HG03575 (cell line): Measurements from ENCODE around the gene CCNF.
"Not testable (repeated sequence)": the region's sequence is repeated elsewhere in the genome, so short reads cannot be mapped to it uniquely, and the experiment has no call there.

Experiments
- ATAC-seq: cut with Tn5 transposase; IDR thresholded peaks from one replicate; pipeline ENCODE4 v1.9.1; 2021; ENCODE audit not compliant: unreplicated experiment, insufficient number of reproducible peaks, low FRiP score; ENCODE audit errors: extremely low read depth

CCNF gene

DNA sequence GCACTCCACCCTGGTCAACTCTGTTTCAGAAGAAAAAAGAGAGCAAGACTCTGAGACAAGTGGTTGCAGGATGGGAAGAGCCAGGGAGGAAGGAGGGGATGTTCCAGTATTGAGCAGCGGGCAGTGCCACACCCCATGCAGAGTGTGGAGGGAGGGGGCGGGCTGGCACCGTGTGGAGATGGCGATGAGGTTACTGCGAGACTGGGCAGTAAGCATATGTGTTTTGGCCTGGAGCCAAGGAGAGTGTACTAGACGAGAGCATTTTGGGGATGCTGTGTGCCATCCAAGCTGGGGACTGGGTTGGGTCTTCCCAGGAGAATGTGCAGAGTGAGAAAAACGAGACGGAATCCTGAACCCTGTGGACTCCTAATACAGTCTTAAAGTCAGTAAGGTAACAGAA is 49.0 kb downstream of the CCNF start:
- no peak for ATAC-seq

DNA sequence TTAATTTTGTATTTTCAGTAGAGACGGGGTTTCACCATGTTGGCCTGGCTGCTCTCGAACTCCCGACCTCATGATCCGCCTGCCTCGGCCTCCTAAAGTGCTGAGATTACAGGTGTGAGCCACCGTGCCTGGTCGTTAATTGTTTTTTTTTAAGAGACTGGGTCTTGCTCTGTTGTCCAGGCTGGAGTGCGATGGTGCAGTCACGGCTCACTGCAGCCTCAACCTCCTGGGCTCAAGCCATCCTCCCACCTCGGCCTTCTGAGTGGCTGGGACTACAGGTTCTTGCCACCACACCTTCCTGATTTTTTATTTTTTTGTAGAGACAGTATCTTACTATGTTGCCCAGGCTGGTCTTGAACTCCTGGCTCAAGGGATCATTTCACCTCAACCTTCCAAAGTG is 50.7 kb downstream of the CCNF start:
- ATAC-seq, result not testable (repeated sequence)

DNA sequence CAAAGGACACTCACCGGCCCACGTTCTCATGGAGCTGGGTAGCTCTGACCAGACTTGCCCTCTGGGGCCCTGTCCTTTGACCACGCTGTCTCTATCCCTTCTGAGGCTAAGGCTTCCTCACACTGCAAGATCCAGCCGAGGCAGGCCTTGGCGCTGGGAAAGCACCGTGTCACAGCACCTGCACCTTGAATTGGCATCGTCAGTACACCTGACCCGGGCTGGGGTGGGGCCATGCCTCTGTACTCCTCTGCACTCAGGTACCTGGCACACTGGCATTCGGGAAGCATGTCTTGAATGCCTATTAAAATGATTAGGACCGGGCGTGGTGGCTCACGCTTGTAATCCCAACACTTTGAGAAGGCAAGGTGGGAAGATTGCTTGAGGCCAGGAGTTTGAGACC is 51.7 kb downstream of the CCNF start:
- no peak for ATAC-seq

DNA sequence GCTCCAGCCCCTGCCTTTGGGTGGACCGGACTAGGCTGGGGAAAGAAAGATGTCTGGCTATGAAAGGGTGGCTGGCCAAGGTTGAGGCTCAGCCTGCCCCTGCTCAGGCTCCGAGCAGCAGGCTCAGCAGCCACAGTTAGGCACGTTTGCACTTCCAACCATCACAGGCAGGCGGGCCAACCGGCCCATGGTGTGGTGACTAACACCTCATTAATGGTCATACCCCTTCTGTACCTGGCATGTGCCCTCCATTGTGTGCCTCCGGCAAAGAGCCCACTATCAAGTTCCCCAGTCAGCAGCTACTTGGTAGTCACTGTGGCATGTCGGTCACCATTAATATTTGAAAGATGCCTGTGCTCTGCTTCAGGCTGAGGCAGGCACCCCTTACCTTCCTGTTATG is 52.4 kb downstream of the CCNF start:
- no peak for ATAC-seq

DNA sequence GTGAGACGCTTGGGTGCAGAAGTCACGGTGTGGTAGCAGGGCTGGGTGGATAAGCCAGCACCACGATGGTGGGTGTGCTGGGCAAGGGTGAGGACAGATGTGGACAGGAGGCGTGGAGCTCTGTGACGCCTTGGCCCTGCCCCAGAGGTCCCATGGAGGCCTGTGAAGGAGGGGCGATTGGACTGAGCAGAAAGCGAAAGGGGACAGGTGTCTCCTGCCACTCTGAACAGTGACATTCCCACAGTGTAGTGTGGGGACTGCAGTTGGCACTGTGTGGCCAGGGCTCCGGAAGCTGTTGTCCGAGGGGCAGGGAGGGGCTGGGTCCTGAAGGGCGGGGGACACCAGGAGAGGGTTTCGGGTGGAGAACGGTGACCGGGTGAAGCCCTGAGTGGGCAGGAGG is 53.0 kb downstream of the CCNF start:
- no peak for ATAC-seq

DNA sequence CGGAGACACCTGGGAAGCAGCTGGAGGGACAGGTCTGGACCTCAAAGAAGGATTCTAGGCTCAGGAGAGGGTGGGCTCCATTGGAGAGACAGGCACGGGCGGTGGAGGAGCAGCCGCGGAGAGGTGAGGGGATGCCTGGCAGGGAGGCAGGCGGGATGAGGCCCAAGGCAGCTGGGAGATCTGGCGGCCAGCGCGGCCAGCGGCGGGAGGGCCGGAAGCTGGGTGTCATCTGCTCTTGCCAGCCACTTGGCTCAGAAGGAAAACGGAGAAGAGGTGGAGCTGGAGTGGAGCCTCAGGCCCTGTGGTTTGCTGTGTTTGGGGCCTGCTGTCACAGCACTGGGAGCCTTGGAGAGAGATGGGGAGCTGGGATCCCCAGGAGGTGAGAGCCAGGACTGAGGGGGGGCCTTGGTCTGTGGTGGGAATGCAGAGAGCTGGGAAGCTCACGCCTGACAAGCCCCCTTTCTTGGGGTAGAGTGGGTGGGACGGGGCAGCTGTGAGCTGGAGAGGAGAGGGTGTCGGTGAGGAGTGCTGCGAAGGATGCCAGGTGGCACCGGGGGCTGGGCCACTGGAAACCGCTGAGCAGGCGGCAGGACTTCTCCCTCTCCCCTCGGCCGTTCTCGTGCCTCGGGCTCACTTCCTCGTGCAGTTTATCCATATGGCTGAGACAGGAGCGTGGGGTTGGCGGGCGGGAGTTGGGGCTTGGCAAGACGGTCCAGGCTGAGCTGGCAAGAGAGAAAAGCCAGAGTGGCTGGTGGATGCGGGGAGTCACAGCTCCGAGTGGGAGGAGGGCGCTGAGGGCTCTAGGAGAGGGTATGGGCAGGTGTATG is 53.7 kb downstream of the CCNF start:
- ATAC-seq, result no peak

DNA sequence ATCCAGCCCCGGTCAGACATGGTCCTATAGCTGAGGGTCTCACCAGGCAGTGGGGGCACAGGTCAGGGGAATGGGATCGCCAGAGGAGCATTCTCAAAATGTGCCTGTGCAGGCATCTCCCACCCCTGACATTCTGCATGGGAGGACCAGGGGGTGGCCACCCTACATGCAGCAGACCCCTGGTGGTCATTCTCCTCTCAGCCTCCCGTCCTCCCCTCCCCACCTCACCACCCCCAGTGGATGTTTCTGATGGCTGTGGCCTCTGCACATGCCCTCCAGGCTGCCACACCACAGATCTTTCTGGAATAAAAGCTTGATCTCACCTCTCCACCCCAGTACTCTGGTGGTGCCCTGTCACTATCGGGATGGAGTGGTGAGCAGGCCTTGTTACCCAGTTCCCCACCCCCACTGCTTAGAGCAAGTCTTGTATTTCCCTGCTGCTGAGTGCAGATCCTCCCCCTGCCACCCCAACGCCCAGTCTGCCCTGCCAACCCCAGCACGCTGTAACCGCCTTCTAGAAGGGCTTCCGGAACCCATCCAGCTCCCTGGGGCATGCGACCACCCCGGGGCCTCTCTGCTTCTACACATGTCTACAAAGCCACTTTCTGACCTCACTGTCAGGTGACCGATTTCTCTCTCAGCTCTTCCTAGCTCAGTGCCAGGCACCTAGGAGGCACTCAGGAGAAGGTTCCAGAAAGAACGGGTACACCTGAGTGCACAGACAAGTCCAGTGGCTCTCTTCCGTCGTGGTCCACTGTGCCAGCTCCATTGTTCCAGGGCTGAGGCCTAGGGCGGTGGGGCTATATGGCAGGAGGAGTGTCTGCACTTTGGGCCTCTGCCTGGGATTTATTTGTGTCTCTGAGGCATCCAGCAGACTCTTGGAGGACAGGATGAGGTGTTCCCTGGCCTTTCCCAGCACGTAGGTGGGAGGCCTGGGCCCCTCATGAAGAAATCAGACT is 55.0 kb downstream of the CCNF start:
- no peak for ATAC-seq

DNA sequence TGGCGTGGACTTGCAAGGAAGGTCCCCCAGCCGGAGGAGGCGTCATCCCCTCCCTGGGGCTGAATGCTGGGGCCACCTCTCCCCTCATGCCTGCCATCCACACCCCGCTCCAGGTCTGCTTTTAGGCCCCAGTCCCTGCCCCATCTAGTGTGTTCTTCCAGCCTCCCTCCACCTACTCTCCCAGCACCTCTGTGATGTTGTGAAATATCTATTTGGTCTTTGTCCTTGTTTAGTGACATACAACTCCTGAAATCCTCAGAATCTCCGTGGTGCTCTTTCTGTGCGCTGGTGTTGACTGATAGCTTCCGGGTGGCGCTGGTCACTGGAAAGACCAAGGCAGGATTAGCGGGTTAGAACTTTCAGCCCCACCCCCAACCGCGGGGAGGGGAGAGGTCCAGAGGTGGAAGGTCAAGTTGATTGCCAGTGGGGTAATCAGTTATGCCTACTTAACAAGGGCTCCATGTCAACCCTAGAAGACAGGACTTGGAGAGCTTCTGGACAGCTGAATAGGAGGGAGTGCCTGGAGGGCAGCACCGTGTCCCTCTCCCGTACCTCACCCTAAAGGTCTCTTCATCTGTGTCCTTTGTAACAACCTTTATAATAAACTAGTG is 55.8 kb downstream of the CCNF start:
- ATAC-seq, result no peak

DNA sequence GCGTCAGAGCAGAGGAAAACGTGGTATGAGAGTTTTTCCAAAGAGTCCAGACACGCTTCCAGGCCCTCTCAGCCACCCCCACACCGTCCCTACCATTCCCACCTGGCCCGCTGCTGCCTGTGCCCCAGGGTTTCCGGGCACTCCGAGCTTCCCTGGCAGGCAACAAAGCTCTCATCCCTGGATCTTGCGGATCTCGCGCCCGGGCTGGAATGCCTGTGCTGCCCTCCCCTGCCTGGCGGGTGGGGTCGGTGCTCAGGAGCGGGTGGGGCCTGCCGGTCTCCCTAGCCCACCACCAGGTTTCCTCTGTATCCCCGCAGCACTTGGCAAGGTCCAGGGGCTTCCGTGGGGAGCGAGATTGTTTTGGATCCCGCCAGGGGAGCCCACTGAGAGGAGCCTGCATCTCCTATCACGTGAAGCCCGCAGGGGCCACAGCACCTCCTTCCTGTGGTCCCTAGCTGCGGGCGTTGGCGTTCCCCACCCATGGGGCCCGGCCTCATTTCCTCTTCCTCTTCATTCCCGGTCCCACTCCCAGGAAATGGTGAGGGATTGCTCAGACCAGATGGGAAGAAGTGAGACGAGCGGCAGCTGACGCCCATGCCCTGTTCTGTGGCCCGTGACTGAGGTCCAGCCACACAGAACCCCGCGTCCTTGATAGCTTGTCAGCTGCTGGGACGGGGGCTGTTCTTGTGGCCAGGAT is 56.7 kb downstream of the CCNF start:
- ATAC-seq, result no peak

DNA sequence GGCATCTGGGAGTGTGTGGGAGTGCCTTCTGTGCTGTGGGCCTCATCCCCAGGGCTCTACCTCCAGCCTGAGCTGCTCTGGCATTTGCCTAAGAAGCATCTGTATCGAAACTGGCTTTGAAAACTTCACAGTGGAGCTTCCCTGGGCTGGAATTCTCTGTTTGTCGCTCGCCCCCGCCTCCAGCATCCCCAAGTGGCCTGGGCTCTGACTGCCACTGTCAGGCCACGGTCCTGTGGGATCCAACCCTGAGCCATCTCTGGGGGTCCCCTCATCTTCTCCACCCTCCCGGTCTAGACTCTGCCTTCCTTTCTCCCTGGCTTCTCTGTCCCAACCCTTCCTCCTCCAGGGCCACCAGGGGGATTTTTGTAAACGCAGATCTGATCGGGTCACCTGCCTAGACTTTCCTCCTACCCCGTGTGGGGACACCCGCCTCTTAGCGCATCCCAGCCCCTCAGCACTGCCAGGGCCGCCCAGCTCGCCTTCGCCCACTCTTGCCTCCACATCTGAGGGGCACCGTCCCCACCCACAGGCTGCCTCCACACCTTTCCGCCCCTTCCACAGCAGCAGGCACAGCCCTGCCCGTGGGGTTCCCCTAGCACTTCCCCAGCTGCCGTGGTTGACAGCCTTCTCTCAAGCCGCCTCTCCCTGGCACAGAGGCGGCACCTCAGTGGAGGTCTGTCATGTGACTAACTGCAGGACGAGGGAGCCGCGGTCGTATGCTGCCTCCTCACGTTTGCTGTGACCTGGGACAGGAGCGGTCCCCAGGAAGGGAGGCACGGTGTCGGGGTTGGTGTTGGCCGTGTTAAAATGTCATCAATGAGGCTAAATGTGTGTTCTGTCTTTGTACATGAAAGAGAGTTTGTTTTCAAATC is 57.6 kb downstream of the CCNF start:
- no peak for ATAC-seq

DNA sequence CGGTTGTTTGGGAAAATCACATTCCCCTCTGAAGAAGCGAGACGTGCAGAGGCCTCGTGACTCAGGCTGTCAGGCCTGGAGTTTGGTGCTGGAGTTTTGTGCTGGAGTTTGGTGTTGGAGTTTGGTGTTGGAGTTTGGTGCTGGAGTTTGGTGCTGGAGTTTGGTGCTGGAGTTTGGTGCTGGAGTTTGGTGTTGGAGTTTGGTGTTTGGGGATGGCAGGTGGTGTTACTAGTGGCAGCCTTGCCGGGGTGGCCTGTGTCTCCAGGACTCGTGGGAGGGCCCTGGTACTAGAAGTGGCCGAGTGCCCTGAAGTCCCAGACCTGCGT is 58.2 kb downstream of the CCNF start:
- no peak for ATAC-seq

DNA sequence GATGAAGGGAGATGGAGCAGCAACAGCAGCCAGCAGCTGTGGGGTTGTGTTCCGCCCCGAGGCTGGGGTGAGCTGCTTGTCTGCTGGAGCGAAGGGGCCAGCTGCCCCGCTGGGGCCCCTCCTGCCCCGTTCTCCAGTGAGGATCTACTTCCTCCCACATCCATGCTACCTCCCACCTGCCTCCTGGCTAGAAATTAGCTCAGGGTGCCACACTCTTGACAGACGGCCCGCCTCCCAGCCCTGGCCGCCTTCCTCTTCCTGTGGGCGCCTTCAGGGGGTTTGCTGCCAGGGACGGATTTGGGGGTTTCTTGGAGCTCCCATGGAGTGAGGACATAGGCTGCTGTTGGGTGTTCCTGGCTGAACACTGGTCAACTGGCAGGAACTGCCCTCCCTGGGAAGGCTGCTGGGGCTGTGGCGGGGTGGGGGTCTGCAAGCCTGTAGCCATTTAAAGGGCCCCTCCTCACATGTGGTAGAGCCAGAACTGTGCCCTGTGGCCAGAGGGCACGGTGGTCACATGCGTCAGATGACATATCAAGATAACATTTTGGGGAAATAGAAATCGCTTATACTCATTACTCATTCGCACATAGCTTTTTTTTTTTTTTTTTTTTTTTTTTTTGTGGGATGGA is 58.8 kb downstream of the CCNF start:
- ATAC-seq, result no peak

DNA sequence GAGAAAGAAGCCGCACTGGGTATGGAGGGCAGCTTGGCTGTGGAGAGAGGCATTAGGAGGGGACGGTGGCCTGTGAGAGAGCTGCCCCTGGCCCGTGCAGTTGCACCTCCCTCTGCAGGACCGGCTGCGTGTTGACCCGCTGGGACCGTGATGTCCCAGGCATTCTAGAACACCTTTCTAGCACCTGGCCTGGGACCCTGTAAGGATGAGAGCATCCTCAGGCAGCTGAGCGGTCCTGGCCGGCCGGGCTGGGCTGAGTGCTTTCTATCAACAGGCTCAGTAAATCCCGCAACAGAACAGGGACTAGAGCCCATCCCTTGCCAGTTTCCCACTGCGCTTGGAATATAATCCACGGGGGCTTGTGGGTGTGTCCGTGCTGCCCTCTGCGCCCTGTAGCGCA is 60.3 kb downstream of the CCNF start:
- no peak for ATAC-seq

DNA sequence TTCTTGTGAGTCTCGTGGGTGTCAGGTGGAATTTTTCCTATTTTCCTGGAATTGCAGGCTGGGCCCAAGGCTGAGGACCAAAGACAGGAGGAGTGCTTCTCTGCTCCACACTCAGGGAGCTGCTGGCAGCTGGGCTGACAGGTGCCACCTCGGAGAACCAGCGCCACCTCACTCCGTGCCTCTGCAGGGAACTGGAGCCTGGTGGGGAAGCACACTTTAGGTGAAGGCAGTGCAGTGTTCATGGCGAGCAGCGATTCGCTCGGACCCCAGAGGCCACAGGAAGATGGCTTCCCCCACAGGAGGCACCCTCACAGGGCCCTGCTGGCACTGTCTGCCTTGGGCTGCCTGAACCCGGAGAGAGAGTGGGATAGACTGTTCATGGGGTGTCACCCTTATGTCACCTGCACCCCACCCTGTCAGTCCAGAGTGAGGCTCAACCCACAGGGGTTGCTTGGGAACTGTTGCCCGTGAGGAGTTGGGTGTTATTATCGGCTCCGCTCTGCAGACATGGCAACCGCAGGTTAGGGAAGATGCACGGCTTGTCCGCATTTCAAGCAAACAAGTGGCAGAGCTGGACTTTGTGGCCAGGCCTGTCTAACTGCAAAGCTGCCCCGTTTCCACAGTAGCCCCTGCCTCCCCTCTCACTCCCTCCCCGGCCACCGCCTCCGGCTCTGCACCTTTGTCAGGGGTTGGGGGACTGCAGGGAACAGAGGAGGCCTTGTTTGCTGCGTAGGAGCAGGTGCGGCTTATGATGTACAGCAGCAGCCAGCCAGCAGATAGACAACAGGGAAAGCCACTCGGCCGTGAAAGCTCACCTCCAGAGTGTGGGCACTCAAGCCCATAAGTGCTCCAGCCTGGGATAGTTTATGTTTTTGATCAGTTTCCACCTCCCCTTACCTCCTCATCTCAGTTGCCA is 61.2 kb downstream of the CCNF start:
- ATAC-seq, result no peak

DNA sequence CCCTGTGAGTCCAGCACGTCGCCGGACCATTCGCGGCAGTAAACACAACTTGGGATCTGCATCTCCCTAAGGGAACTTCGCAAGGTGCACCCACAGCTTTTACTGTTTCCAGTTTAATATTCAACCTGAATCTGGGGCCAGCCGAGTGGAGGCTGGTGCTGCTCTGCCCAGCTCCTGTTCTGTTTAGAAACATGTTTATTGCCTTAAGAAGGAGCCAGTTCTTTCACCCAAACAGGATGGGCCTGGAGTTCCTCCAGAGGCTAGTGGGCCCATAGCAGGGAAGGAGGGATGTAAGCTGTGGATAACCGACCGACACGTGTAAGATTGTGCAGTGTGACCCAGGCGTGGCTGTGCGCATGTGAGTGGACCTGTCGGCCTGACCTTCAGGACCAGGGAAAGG is 63.0 kb downstream of the CCNF start:
- no peak for ATAC-seq

DNA sequence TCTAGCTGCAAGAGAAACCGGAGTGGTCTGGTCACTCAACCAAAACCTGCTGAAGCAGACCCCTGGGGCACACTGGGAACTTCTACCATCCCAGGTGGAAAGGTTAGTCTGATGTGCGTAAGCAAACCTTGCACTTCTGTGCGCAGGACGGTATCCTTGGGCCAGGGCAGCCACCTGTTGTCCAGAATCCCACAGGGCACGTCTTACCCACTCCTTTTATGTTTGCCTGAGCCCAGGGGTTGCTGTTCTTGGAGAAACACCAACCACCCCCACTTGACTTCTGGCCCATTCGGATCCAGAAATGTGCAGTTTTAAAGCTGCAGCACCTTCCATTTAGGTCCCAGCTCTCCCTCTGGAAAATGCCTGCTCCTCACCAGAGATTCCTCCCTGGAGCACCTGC is 64.4 kb downstream of the CCNF start:
- no peak for ATAC-seq

DNA sequence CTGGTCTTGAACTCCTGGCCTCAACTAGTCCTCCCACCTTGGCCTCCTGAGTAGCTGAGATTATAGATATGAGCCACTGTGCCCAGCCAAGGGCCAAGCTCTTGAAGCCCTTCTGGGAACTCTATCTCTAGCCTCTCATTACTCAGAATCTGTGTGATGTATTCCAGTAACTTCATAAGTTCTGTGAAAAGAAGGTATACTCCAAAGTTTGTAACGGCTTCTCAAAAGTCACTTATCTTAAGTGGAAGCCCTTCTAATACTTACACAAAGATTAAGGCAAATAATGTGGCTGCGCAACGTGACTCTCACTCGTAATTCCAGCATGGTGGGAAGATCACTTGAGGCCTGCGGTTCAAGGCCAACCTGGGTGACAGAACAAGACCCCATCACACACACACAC is 65.4 kb downstream of the CCNF start:
- ATAC-seq, result no peak
